Erythroblast (primary cell): ENCODE results near the gene PALLD.

ENCODE experiments used
- GATA1 ChIP-seq: IDR thresholded peaks from 2 replicates; pipeline ENCODE4 v1.6.1; 2011; ENCODE audit warnings: low read depth, mild to moderate bottlenecking, control low read depth, low read length, moderate library complexity
- POLR2A ChIP-seq: IDR thresholded peaks from 2 replicates; pipeline ENCODE4 v1.6.1; 2011; ENCODE audit warnings: mild to moderate bottlenecking, low read length

DNA sequence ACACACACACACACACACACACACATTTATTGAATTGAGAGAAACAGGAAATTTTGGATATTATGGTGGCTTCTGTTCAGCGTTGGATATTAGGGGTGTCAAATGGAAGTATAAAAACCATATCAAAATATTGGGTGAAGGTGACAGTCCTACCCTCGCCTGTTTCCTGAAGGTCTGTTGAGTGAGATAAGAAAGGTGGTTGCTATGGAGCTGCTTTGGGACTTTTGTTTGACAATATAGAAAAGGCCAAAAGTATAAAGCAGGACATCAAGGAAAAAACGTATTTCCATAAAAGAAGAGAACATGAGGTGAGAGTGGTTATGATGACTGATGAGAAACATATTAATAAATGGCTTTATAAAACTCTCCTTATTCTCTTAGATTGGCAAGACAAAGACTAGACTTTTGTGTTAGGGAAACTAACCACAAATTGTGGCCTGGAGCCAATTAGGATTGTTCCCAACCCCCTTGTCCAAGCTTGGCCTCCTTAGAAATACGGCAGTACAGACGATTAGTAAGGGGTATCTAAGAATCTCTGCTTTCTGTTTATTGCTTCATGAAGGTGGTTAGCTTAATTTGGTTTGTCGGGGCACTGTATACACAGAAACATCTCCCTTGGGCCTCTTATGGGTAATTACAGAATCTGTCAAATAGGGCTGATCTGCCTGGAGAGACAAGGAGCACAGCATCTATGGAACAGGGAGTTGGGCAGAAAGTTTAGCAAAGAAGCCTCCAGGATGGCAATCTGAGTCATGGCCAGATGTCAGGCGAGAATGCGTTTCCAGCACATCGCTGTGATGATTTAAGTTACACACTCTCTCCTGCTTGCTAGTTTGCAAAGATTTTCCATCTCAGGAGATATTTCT lies 315.2 kb downstream of the PALLD start:
- no peak for TF ChIP-seq POLR2A
- no peak for TF ChIP-seq GATA1
